ENCODE results near the gene CTSD. TPM values are rescaled to one million over a fixed set of nuclear protein-coding genes. Genes with fewer than 3 reads are reported as not detected.

CTSD gene
- total and polyA plus RNA-seq, 2 of the 4 experiments (the other 2 are of a cell fraction): 39.8 to 166 TPM

DNA sequence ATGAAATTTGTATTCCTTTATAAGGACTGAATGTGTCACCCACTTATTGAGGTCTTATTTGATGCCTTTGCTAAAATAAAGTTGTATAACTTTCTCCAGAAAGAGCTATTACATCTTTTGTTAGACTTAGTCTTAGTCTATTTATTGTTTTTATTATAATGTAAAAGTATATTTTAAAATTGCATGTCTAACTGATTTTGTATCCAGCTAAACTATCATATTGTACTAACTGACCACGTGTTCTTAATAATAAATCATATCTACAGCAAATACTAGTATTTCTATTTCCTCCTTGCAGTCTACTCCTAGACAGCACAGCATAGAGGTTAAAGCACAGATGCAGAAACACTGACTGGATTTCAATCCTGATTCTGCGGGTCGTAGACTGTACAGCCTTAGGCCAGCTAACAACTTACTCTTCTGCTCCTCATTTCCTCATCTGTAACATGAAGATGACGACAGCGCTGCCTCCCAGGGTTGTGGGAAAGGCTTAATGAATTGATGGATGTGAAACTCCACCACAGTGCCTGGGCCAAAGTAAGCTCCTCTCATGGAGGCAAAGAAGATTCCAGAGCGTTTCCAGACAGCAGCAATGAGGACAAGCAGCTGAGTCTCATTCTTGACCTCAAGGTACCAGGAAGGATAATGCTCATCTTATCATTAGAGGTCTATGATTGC is 26.5 kb downstream of the CTSD start:
- Histone ChIP-seq H3K23ac (ENCODE audit: low read depth, low read length) (no peak overlapping the region), H3K56ac (ENCODE audit: extremely low read depth, insufficient read depth, low read length) (no peak overlapping the region), H3K27ac (ENCODE audit: insufficient read depth, low read length) (no peak overlapping the region), H3K14ac (replicated peaks; ENCODE audit: low read depth, low read length) (no peak overlapping the region), H3K27me3 (ENCODE audit: control insufficient read depth, insufficient read depth, low read length) (peaks cover 53% of the 10 kb centered on the region), H2BK15ac (ENCODE audit: low read depth, low read length) (no peak overlapping the region), H3K4me3 (ENCODE audit: insufficient read depth, low read depth, low read length) (no peak overlapping the region), H4K91ac (ENCODE audit: insufficient read depth, low read depth, low read length) (no peak overlapping the region), H2AFZ (replicated peaks; ENCODE audit: low read length, poor library complexity) (no peak overlapping the region), H2BK120ac (ENCODE audit: low read depth, low read length) (no peak overlapping the region), H3K9ac (ENCODE audit: low read depth, low read length) (no peak overlapping the region), H2AK9ac (replicated peaks; ENCODE audit: low read depth, low read length, poor library complexity) (no peak overlapping the region), H3K4me2 (ENCODE audit: low read depth, low read length) (no peak overlapping the region), H3K79me1 (ENCODE audit: low read depth in 1 of 2, low read length in 2 of 2) (no peaks in the 10 kb centered on the region), H3K9me3 (ENCODE audit: control insufficient read depth, insufficient read depth, low read length) (peaks cover 17% of the 10 kb centered on the region), H3K4ac (ENCODE audit: low read depth, low read length) (no peak overlapping the region), H4K20me1 (ENCODE audit: insufficient read depth, low read length) (no peaks in the 10 kb centered on the region), H2BK5ac (ENCODE audit: low read depth, low read length, poor library complexity, severe bottlenecking) (no peak overlapping the region), H3K36me3 (ENCODE audit: control insufficient read depth, insufficient read depth, low read length) (no peaks in the 10 kb centered on the region), H3K18ac (ENCODE audit: low read depth, low read length) (no peak overlapping the region), H3K9me1 (ENCODE audit: insufficient read depth, low read length) (no peaks in the 10 kb centered on the region), H2AK5ac (ENCODE audit: low read depth, low read length) (no peak overlapping the region), H3K4me1 (ENCODE audit: control insufficient read depth, insufficient read depth, low read length) (no peaks in the 10 kb centered on the region), H4K5ac (ENCODE audit: low read depth, low read length) (no peak overlapping the region), H4K8ac (ENCODE audit: low read depth in 2 of 2, low read length in 2 of 2) (no peak overlapping the region), H2BK20ac (ENCODE audit: low read depth, low read length) (no peak overlapping the region)
- CTCF ChIA-PET: no interaction called here
- DNase-seq (no peak), ATAC-seq (ENCODE audit: low read depth) (no peak)
- intact Hi-C loops (cut with micrococcal nuclease) (no loop called here), in situ Hi-C loops (cut with MboI; ENCODE audit: low sequenced_read_pairs) (no loop called here), dilution Hi-C loops (cut with HindIII; ENCODE audit: low sequenced_read_pairs, unreplicated experiment) (no loop called here)
- BruUV-seq (replicated peaks): no TSS peak
- no peak for TF ChIP-seq POLR2A (IDR thresholded peaks at IDR 0.05; ENCODE audit: low read depth, low read length)
- no peak for TF ChIP-seq CHD1 (IDR thresholded peaks at IDR 0.05; ENCODE audit: low read depth, low read length)
- TF ChIP-seq BHLHE40 (IDR thresholded peaks at IDR 0.05; ENCODE audit: low read depth, low read length): no peak
- no peak for TF ChIP-seq CTCF (conservative IDR thresholded peaks at IDR 0.05; ENCODE audit: low read depth, low read length)
- TF ChIP-seq MAFK (IDR thresholded peaks at IDR 0.05; ENCODE audit: low read depth, low read length): no peak
- no peak for TF ChIP-seq FOS (IDR thresholded peaks at IDR 0.05; ENCODE audit: low read depth, low read length)
- TF ChIP-seq NFE2L2 (IDR thresholded peaks at IDR 0.05; ENCODE audit: low read depth, low read length): no peak
- TF ChIP-seq RFX5 (IDR thresholded peaks at IDR 0.05; ENCODE audit: low read depth, low read length): no peak
- TF ChIP-seq, protein P1, sequence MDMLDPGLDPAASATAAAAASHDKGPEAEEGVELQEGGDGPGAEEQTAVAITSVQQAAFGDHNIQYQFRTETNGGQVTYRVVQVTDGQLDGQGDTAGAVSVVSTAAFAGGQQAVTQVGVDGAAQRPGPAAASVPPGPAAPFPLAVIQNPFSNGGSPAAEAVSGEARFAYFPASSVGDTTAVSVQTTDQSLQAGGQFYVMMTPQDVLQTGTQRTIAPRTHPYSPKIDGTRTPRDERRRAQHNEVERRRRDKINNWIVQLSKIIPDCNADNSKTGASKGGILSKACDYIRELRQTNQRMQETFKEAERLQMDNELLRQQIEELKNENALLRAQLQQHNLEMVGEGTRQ (IDR thresholded peaks at IDR 0.05; ENCODE audit: low read depth, low read length): no peak
- TF ChIP-seq MXI1 (IDR thresholded peaks at IDR 0.05; ENCODE audit: borderline replicate concordance, low read depth, low read length): no peak
- no peak for TF ChIP-seq RCOR1 (IDR thresholded peaks at IDR 0.05; ENCODE audit: insufficient replicate concordance, low read length)
- no peak for TF ChIP-seq CEBPB (IDR thresholded peaks at IDR 0.05; ENCODE audit: low read depth, low read length)
- POLR2A ChIA-PET (ENCODE audit: unreplicated experiment): no interaction called here
- WGBS, 2 experiments (ENCODE audit: extremely low coverage in 2 of 2, insufficient read length in 1 of 2): no CpG with 5 or more reads among the region's 6 CpGs

All from IMR-90 (cell line).